PC-9 (cell line): ENCODE measurements around the gene RAB30. TPM values are rescaled to one million over a fixed set of nuclear protein-coding genes. Genes with fewer than 3 reads are reported as not detected.

Source experiments
- BruUV-seq: library from RNA; stranded (reverse); fragments of 400-500 nt; replicated peaks from 2 replicates; lab custom pipeline; 2021; lab: Mats Ljungman, UMichigan
- CTCF ChIA-PET: fragments of 300-600 bp; sonication (Branson Sonifier 250); formaldehyde crosslinking; loops from one replicate; lab custom pipeline; 2022; ENCODE audit warnings: antibody characterized with exemption; lab: Charles Lee
- POLR2A ChIA-PET: fragments of 300-600 bp; sonication (Branson Sonifier 250); formaldehyde crosslinking; loops from one replicate; lab custom pipeline; 2022; ENCODE audit warnings: antibody characterized with exemption; ENCODE audit not compliant: unreplicated experiment; lab: Charles Lee
- DNase-seq, 2 experiments: peaks; one replicate each; pipeline versions ENCODE4 v3.0.0 to v3.0.0-alpha.2; 2015 to 2022; ENCODE audit warnings: mixed read lengths in 1 of 2
- H2AFZ ChIP-seq: fragments of 200-600 bp; sonication (generic); 2 replicates; pipeline ENCODE4 v1.8.1; 2017; ENCODE audit warnings: antibody characterized with exemption
- H3F3A ChIP-seq: fragments of 200-600 bp; sonication (generic); 2 replicates; pipeline ENCODE4 v1.8.1; 2017; ENCODE audit warnings: antibody characterized with exemption, mild to moderate bottlenecking, low read depth; ENCODE audit not compliant: insufficient read depth
- H3K27ac ChIP-seq: fragments of 200-600 bp; sonication (generic); 2 replicates; pipeline ENCODE4 v1.6.1; 2016; ENCODE audit warnings: mixed run types
- H3K27me3 ChIP-seq: fragments of 200-600 bp; sonication (generic); 2 replicates; pipeline ENCODE4 v1.6.1; 2016; ENCODE audit warnings: low read depth, mixed run types; ENCODE audit not compliant: insufficient read depth
- H3K36me3 ChIP-seq: fragments of 200-600 bp; sonication (generic); 2 replicates; pipeline ENCODE4 v1.6.1; 2016; ENCODE audit warnings: low read depth, mixed run types
- H3K4me1 ChIP-seq: fragments of 200-600 bp; sonication (generic); replicated peaks from 2 replicates; pipeline ENCODE4 v1.6.1; 2016; ENCODE audit warnings: mixed run types; ENCODE audit not compliant: insufficient read depth
- H3K4me2 ChIP-seq: fragments of 200-600 bp; sonication (generic); 2 replicates; pipeline ENCODE4 v1.6.1; 2017; ENCODE audit warnings: mixed run types
- H3K4me3 ChIP-seq: fragments of 200-600 bp; sonication (generic); 2 replicates; pipeline ENCODE4 v1.6.1; 2016; ENCODE audit warnings: mixed run types
- H3K79me2 ChIP-seq: fragments of 200-600 bp; sonication (generic); 2 replicates; pipeline ENCODE4 v1.6.1; 2017; ENCODE audit warnings: low read depth, mixed run types
- H3K9me2 ChIP-seq: fragments of 200-600 bp; sonication (generic); 2 replicates; pipeline ENCODE4 v1.8.1; 2017; ENCODE audit warnings: mild to moderate bottlenecking; ENCODE audit not compliant: insufficient read depth
- H3K9me3 ChIP-seq: fragments of 200-600 bp; sonication (generic); 2 replicates; pipeline ENCODE4 v1.8.1; 2016; ENCODE audit warnings: low read depth; ENCODE audit not compliant: insufficient read depth
- H4K20me1 ChIP-seq: fragments of 200-600 bp; sonication (generic); 2 replicates; pipeline ENCODE4 v1.8.1; 2017; ENCODE audit not compliant: insufficient read depth
- EZH2 ChIP-seq: fragments of 200-600 bp; sonication (generic); IDR thresholded peaks from 2 replicates; pipeline ENCODE4 v1.8.0; 2017; ENCODE audit warnings: antibody characterized with exemption, low read depth
- intact Hi-C: fragments of 100-400 bp; cut with micrococcal nuclease; formaldehyde crosslinking; loops from one replicate; pipeline ENCODE4 v1.10.0; 2022; ENCODE audit not compliant: unreplicated experiment
- total RNA-seq: library from RNA; stranded (reverse); gene quantifications from 2 replicates; pipeline ENCODE4 v1.2.3, GENCODE V29; 2021
- TF ChIP-seq, protein P1 (sequence below): fragments of 200-600 bp; sonication (generic); conservative IDR thresholded peaks from 2 replicates; pipeline ENCODE4 v1.6.1; 2017; ENCODE audit warnings: mixed run types, antibody characterized with exemption, mild to moderate bottlenecking, moderate library complexity

Gene RAB30
- total RNA-seq, 1 experiment from 2014 or later: 3.6 TPM

DNA sequence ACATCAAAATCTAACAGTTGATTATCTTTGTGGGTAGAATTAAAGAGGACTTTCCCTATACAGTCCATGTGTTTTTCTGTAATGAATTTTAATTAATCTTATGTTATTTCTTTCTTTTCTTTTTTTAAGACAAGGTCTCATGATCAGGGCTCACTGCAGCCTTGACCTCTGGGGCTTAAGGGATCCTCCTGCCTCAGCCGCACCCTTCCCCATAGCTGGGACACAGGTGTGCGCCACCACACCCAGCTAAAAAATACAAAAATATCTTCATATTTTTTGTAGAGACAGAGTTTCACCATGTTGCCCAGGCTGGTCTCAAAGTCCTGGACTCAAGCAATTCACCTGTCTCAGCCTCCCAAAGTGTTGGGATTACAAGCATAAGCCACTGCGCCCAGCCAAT lies 7.7 kb downstream of the RAB30 start:
- BruUV-seq: no TSS peak
- no peaks in the 10 kb centered on the region for H4K20me1 ChIP-seq
- no peak overlapping the region for H3K4me2 ChIP-seq
- DNase-seq: no peak
- H3K9me3 ChIP-seq: no peaks in the 10 kb centered on the region
- ChIA-PET POLR2A (no interaction called here), CTCF (no interaction called here)
- H3K27ac ChIP-seq: no peak overlapping the region
- intact Hi-C loops: no loop called here
- H3K79me2 ChIP-seq: no peaks in the 10 kb centered on the region
- H3K27me3 ChIP-seq: no peaks in the 10 kb centered on the region
- H3F3A ChIP-seq: no peaks in the 10 kb centered on the region
- H3K4me1 ChIP-seq: peaks cover 18% of the 10 kb centered on the region
- H3K4me3 ChIP-seq: no peak overlapping the region
- TF ChIP-seq EZH2: no peak
- TF ChIP-seq, protein P1, sequence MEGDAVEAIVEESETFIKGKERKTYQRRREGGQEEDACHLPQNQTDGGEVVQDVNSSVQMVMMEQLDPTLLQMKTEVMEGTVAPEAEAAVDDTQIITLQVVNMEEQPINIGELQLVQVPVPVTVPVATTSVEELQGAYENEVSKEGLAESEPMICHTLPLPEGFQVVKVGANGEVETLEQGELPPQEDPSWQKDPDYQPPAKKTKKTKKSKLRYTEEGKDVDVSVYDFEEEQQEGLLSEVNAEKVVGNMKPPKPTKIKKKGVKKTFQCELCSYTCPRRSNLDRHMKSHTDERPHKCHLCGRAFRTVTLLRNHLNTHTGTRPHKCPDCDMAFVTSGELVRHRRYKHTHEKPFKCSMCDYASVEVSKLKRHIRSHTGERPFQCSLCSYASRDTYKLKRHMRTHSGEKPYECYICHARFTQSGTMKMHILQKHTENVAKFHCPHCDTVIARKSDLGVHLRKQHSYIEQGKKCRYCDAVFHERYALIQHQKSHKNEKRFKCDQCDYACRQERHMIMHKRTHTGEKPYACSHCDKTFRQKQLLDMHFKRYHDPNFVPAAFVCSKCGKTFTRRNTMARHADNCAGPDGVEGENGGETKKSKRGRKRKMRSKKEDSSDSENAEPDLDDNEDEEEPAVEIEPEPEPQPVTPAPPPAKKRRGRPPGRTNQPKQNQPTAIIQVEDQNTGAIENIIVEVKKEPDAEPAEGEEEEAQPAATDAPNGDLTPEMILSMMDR: no peak
- H2AFZ ChIP-seq: no peak overlapping the region
- no peaks in the 10 kb centered on the region for H3K36me3 ChIP-seq
- no peaks in the 10 kb centered on the region for H3K9me2 ChIP-seq

DNA sequence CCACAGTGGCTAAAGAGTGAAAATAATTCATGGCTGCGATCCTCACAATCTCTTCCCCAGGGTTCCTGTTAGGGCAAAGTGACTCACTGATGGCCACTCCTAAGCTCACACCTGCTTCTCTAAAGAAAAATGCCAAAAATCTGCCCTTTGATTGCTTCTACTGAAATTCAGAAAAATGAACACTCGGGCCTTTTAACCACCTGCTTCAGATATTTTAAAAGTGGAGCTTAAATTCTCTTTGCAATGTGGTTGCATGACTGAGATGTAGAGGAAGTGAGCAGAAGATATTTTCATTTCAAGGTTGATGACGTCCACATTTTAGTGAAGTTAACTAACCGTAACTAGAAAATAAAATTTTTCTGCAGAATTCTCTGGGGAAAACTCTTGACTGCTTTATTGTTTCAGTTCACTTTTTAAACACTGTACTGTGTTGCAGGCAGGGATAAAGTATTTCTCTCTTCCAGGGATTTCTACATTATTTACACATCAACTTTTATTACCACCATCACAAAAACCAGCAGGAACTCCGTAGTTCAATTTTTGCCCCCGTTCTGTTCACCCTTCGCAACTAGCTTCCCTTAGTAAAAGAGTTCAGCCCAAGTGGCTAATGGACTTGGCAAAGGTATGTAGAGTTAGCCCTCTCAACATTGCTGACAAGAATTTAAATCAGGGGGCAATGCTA lies 8.5 kb downstream of the RAB30 start:
- no peak overlapping the region for H3K27ac ChIP-seq
- peak overlapping the region; percentile 50 for H3K4me2 ChIP-seq
- H3F3A ChIP-seq: no peaks in the 10 kb centered on the region
- no TSS peak for BruUV-seq
- H2AFZ ChIP-seq: no peak overlapping the region
- H4K20me1 ChIP-seq: no peaks in the 10 kb centered on the region
- CTCF ChIA-PET: no interaction called here
- no peaks in the 10 kb centered on the region for H3K79me2 ChIP-seq
- H3K9me2 ChIP-seq: no peaks in the 10 kb centered on the region
- POLR2A ChIA-PET: interaction anchor here (0.6 to 0.7 kb wide), 2 partner anchors 42 to 162 kb away, joined by 3 to 13 read pairs; no protein-coding TSS in a partner anchor
- DNase-seq: peak in 1 of 2 experiments; percentile 64
- intact Hi-C loops: no loop called here
- no peak overlapping the region for H3K4me3 ChIP-seq
- H3K9me3 ChIP-seq: no peaks in the 10 kb centered on the region
- no peaks in the 10 kb centered on the region for H3K27me3 ChIP-seq
- peaks cover 14% of the 10 kb centered on the region for H3K4me1 ChIP-seq
- TF ChIP-seq, protein P1: no peak
- no peak for TF ChIP-seq EZH2
- H3K36me3 ChIP-seq: no peaks in the 10 kb centered on the region

DNA sequence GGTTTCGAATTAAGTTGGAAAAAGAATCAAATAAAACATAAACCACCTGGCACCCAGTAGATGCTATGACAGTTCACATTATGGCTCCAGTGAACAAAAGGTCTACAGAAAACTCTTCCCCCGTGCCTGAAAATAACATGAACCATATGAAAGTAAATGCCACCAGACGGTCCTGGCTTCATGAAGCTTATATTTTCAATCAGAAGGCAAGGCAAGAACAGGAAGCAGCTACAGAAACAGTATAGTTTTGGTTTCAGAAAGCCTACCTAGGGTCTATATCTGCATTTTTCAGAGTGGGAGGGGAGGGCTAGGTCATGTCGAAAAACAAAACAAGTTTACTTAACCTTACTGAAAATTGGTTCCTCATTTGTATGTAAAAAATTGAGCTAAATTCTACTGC lies 9.8 kb downstream of the RAB30 start:
- no peaks in the 10 kb centered on the region for H3K9me2 ChIP-seq
- DNase-seq: no peak
- H3K9me3 ChIP-seq: no peaks in the 10 kb centered on the region
- no peaks in the 10 kb centered on the region for H3F3A ChIP-seq
- H2AFZ ChIP-seq: no peak overlapping the region
- BruUV-seq: no TSS peak
- peaks cover 14% of the 10 kb centered on the region for H3K4me1 ChIP-seq
- no peak overlapping the region for H3K4me3 ChIP-seq
- intact Hi-C loops: no loop called here
- H3K27ac ChIP-seq: no peak overlapping the region
- H3K4me2 ChIP-seq: no peak overlapping the region
- H3K27me3 ChIP-seq: no peaks in the 10 kb centered on the region
- H3K79me2 ChIP-seq: no peaks in the 10 kb centered on the region
- no peaks in the 10 kb centered on the region for H4K20me1 ChIP-seq
- ChIA-PET CTCF (no interaction called here), POLR2A (no interaction called here)
- TF ChIP-seq EZH2: no peak
- TF ChIP-seq, protein P1: no peak
- no peaks in the 10 kb centered on the region for H3K36me3 ChIP-seq
